NCI-H526 (cell line): Measurements from ENCODE around the gene WDR55.
"Not testable (repeated sequence)": the region's sequence is repeated elsewhere in the genome, so short reads cannot be mapped to it uniquely, and the experiment has no call there.

ENCODE experiments used
- DNase-seq, 2 experiments: peaks; one replicate each; lab custom pipeline; 2025; lab: John Stamatoyannopoulos, UW

WDR55 gene

GRCh38 chr5:140710899-140711552 is 46.3 kb downstream of the WDR55 start:
- DNase-seq: peak; percentile 86 to 91

DNA sequence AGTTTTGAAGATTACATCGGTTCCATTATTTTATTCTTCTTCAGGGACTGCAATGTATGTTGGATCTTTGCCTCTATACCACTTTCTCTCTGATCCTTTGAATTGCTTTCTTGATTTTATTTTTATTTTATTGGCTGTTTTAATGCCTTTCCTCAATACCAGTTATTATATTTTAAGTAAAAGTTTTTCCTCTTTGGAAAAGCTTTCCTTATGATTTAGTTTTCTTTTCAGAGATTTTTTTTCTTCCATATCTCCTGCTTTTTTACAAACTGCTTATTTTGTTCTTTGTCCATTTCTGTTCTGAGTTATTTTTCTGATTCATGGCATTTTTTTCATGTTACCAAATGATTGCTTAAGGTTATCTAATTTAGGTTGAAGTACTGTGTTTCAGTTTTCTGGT is 47.1 kb downstream of the WDR55 start:
- no peak for DNase-seq

DNA sequence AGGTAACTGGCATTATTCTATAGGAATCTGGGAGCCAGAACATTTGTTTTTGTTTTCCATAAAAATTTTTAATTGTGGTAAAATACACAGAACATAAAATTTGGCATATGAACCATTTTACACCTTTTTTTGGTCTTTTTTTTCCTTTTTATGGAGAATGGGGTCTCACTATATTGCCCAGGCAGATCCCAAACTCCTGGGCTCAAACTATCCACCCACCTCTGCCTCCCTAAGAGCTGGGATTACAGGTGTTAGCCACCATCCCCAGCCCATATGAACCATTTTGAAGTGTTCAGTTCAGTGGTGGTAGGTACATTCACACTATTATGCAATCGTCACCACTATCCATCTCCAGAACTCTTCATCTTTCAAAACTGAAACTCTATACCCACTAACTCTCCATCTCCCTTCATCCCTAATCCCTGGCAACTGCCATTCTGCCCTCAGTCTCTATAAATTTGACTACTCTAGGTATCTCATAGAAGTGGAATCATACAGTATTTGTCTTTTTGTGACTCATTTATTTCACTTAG is 48.9 kb downstream of the WDR55 start:
- DNase-seq: no peak

- DNase-seq: not testable (repeated sequence)
These were observed 51.5 kb downstream of the WDR55 start for GRCh38 chr5:140716238-140716637.

DNA sequence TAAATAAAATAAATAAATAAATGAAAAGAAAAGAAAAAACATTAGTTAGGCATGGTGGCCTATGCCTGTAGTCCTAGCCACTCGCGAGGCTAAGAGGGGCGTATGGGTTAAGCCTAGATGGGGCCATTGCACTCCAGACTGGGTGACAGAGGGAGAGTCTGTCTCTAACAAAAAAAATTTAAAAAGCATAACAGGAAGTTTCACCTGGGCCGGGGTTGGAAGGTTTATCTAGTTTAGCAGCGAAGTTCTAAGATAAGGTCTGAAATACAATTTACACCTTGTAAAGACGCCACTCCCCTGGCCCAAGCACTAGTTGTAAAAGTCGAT is 53.5 kb downstream of the WDR55 start:
- no peak for DNase-seq

DNA sequence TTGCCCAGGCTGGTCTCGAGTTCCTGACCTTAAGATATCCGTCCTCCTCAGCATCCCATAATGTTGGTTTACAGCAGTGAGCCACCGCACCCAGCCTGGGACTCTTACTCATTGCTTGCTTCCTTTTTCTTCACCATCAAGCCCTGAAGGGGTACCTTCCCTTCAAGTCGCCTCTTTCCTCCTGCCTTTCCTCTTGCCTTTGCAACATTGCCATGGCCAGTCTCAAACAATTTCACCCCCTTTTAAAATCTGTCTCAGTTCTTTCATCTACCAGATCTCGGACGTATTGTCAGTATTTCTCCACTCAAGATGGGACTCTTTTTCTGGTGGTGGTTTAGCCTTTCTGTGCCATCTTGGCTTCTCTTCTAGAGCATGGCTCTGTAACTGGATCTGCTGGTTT is 56.0 kb downstream of the WDR55 start:
- DNase-seq: not testable (repeated sequence)

DNA sequence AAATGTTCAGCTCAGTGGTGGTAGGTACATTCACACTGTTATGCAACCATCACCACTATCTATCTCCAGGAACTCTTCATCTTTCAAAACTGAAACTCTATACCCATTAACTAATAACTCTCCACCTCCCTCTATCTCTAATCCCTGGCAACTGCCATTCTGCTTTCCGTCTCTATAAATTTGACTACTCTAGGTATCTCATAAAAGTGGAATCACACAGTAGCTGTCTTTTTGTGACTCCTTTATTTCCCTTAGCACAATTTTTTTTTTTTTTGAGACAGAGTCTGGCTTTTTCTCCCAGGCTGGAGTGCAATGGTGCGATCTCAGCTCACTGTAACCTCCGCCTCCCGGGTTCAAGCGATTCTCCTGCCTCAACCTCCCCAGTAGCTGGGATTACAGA is 56.7 kb downstream of the WDR55 start:
- DNase-seq: peak in 1 of 2 experiments; percentile 3
